HG02973 (cell line): ENCODE data around the gene PRDM1.

Experiments
- ATAC-seq: cut with Tn5 transposase; IDR thresholded peaks from one replicate; pipeline ENCODE4 v1.9.1; 2021; ENCODE audit warnings: moderate library complexity; ENCODE audit not compliant: unreplicated experiment

Gene PRDM1

DNA sequence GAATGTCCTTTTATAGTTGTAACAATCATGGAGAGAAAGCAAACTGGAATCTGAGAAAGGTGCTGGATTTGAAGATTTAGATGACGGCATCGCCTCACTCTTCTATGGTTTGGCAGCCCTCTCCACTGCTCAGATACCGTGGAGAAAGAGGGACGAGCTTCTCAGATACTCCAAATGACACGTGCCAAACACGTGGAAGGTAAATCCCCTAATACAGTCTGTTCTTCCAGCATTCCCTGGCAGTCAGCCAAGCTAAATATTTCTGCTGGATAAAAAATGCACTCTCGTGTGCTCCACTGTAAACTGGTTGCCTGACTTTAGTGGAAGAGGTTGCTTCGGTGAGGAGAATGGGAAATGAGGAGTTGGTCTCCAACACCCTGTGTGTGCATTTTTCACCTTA lies 16.7 kb upstream of the PRDM1 start:
- no peak for ATAC-seq

DNA sequence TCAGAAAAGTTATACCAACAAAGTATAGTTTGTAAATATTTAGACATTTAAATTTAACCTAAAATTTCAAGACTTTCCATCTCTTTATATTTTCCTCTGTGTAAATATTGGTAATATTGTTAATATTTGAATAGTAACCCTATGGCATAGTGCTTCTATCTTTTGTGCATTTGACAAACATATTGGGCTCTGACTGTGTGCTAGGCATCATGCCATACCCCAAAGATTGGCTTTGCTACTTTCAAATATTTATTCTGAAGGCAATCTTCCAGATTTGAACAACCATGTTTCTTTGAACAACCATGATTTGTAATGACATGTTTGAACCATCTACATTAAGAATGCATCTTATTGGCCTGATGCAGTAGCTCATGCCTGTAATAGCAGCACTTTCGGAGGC lies 15.5 kb upstream of the PRDM1 start:
- no peak for ATAC-seq

DNA sequence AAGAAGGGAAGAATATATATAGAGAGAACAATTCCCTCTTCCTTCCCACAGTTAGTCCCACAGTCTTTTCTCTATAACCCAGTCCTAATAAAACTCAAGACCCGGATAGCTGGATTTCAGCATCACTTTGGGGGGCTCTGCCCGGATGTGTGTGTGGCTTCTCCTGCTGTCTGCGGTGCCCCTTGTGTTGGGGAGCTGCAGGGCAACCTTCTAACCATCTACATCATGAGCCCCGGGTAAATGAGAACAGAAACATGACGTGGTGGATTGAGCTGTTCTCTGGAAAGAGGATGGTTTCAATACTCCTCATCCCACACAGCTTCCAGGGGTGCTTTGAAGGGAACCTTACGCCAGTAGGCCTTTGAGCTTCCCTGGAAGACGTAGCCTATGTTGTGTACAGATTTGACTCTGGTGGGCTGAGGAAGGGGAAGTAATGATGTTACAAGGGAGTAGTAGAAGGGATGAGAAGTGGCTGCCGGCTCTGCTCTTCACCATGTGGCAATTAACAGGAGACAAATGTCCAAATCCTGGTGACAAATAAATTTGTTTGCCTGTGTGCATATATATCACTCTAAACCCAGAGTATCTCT lies 13.5 kb upstream of the PRDM1 start:
- ATAC-seq: no peak

- ATAC-seq: no peak
Observed at GRCh38 chr6:106074146-106074545, 12.0 kb upstream of the PRDM1 start.

DNA sequence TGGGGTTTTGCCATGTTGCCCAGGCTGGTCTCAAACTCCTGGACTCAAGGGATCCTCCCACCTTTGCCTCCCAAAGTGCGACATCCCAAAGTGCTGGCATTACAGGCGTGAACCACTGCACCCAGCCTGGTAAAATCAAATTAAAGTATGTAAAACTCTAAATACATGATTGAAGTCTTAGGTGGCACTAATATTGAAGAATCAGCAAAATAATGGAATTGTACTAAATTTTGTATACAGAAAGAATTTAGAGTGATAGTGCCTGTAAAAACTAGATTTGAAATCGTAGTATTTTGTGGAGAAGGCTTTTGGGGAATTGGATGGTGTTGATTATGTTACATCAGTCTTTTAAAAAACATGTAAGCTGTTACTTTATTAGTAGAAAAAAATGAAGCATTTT lies 10.0 kb upstream of the PRDM1 start:
- ATAC-seq: no peak

GRCh38 chr6:106077170-106077569 lies 9.0 kb upstream of the PRDM1 start:
- ATAC-seq: no peak

- no peak for ATAC-seq
Observed at GRCh38 chr6:106077881-106078280, 8.3 kb upstream of the PRDM1 start.

DNA sequence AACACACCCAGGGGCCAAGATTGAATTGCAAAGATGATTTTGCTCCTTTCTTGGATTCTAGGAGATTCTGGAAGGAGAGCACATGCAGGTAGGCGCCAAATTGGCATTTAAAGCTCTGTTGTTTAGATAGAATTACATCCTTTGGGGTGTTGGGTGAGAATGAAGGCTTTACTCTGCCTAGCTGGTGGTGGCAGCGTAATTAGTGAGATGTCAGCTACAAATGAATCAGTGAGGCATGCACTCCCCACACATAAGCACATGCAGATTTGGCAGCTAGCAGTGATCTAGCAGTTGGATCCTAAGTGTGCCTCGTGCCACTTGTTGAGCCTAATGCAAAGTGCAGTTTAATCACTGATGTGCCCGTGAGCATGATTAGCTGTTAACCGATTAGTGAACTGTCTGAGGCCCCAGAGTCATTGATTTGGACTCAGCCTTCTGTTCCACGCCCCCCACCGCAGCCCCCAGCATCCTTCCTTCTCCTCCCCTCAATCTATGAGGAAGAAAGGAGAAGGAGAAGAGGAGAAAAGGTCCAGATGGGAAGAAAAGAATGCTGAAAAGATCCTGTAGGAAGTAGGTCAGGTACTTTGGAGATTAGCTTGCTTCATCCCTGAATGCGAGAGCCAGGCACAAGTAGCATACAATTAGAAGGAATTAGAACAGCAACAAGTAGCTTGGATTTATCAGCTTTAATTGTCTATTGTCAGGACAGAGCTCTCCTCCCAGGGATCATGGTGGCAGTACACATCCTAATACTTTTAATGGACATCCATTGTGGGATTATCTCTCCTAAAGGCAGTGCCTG lies 6.0 kb upstream of the PRDM1 start:
- ATAC-seq: no peak

- no peak for ATAC-seq
Observed at GRCh38 chr6:106080763-106081095, 5.4 kb upstream of the PRDM1 start.

DNA sequence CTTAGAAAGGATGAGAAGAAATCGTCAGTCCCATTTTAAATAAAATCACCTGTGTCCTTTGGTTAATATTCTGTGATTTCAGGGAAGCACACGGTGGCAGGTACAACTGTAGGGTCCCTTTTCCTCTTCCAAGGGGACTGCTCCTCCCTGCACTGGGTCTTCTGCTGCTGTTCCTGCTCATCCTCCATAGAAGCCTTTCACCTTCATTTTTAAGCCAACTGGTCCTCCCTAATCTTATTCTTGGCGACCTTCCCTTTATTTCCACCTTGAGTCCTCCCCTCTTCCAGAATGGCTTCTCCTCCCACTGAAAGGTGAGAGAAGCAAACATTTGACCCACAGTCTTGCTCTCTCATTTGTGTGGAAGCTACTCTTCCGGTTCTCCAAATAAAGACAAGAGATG lies 4.4 kb upstream of the PRDM1 start:
- no peak for ATAC-seq

DNA sequence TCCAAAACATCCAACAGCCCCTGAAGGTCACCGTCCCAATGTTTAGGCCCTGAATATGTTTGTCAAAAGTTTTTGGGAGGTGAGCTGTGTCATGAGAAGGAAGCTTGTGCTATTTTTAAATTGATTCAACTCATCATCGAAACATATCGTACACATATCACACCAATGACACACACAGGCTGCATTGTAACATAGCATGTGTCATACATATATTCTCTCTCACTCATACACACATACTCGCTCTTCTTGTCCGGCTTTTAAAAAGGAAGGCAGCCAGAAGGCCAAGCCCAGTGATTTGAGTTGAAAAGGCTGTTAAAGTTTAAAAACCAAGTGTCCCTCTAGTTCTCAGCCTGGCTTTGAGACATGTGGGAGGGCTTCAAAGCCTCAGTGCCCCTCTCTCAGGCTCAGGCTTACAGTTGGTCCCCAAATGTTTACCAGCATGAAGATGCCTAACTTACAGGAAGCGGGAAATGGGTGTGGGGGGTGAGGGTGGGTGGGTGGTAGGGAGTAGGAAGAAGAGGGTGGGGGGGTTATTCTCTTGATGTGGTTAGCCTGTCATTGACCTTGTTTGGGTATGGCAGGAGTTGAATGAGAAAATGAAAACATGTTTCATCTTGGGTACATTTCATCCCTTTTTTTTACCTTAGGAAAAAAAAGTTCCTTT lies 3.3 kb upstream of the PRDM1 start:
- ATAC-seq: no peak

GRCh38 chr6:106083618-106084017 lies 2.5 kb upstream of the PRDM1 start:
- ATAC-seq: no peak

DNA sequence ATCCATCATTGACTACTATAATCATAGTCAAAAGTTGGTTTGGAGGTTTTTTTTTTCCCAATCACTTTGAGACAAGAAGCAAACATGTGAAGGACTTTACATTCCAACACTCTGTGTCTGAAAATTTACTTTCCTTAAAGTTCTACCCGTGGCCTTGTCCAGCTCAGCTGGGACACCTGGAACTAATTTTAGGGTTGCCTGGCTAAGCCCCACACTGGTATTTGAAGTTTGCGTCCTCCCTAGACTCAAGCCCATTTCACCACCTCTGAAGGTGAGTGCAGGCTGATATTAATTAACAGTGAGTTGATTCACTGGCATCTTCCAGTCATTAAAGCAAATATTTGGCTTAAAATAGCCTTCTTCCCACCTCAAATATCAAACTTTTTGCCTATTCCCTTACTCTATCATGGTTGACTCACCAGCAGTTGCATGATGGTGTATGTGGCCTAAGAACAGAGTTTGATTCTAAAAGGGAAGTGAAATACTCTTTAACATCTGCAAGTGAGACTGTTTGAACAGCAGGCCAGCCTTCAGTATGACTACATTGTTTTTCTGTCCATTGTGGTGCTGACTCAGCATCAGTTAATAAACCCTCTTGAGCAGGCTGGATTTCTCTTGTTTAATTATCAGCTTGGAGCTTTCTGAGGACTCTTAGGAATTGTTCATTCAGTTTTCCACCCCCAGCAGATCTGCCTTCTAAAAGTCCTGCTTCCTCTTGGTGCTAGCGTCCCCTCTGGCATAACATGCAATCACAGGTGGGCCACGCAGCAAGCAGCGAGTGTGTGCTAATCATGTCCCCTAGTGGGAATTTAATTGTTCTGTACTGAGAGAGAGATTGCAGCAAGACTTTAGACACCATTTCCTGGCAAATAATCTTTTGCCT lies 1.8 kb upstream of the PRDM1 start:
- ATAC-seq: peak; percentile 80

DNA sequence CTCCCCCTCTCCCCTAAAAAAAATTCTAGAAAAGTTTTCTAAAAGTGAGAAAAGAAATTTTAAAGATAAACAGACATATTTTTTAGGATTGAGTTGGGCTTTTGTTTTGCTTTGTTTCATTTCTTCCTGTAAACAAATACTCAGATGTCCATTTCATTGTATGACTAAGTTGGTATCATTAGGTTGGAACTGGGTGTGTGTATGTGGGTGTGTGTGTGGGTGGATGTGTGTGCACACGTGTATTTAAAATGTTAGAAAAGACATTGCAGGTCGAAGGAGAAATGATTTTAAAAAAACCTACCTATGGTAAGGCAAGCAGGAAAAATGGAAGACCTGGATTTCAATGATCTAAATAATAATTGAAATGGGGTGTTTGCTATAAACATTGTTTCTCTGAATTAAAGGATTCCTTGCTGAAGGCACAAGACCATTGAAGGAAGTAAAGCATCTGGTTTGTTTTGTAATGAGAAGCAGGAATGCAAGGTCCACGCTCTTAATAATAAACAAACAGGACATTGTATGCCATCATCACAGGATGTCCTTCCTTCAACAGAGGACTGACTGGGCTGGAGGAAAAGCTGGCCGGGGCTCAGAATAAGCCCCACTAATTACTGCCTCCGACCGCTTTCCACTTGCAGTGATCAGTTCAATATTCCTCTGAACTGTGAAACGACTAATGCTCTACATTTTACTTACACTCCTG lies 996 bp upstream of the PRDM1 start:
- no peak for ATAC-seq

DNA sequence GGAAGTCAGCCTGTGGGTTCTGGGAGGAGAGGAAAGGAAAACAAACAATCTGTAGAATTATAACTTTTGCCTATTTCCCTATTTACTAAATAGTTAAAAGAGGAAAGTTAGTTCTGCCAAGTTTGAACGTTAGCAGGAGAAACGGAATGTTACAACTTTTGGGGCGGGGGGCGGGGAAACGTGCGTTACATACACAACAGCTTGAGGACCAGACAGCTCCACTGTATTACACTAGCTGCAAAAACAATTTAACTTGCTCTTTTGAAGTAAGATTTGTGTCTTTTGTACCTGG lies 498 bp upstream of the PRDM1 start:
- ATAC-seq: no peak

- ATAC-seq: no peak
Observed at GRCh38 chr6:106086814-106087175, 659 bp downstream of the PRDM1 start.

GRCh38 chr6:106087548-106088325 lies 1.6 kb downstream of the PRDM1 start:
- ATAC-seq: no peak

DNA sequence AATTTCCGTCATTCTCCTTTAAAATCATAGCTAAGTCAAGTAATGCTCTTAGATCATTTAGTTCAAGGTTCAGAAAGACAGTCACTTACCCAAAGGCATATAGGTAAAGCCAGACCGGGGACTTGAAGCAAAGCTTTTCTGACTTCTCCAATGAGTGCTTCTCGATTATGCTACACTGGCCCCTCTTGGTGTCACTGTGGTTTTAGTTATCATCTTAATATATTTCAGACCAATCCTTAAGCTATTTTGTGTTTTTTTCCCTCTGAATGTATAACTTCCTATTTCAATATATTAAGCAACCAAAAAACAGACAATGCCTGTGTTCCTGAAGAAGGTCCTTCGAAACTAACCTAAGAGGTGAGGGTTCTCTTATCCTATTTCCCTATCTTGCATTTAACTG lies 3.9 kb downstream of the PRDM1 start:
- no peak for ATAC-seq

GRCh38 chr6:106092279-106092678 lies 6.1 kb downstream of the PRDM1 start:
- ATAC-seq: no peak

DNA sequence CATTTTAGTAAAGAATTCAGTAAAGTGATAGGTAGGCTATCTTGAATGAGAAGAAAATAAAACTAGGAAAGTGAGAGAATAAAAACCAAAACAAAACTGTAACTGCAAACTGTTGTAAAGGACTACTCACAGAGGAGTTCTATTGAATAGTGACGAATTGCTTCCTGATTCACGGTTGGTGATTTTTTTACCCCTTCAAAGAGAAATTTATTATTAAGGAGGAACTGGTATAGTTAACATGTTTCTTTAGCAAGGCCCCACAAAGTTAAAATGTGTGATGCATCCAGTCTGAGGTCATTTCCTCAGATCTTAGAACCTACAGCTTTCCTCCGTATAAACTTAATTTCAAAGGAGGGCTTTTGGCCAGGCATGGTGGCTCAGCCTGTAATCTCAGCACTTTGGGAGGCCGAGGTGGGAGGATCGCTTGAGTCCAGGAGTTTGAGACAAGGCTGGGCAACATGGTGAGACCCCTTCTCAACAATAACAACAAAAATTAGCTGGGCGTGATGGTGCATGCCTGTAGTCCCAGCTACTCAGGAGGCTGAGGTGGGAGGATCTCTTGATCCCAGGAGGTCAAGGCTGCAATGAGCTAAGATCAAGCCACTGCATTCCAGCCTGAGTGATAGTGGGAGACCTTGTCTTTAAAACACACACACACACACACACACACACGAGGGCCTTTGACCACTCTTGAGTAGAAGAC lies 8.3 kb downstream of the PRDM1 start:
- ATAC-seq: no peak
